GM19035 (cell line): Measurements from ENCODE around the gene INMT.
A peak's percentile ranks its signal among the peaks of the same experiment; 100 is the strongest.

Source experiments
- ATAC-seq: cut with Tn5 transposase; IDR thresholded peaks from one replicate; pipeline ENCODE4 v1.9.1; 2021; ENCODE audit not compliant: unreplicated experiment

Gene INMT

GRCh38 chr7:30727061-30727945 is 24.6 kb upstream of the INMT start:
- peak; percentile 67 for ATAC-seq

GRCh38 chr7:30728591-30729100 is 23.3 kb upstream of the INMT start:
- ATAC-seq, result no peak

GRCh38 chr7:30729642-30730041 is 22.3 kb upstream of the INMT start:
- no peak for ATAC-seq

- ATAC-seq, result no peak
These were observed 21.8 kb upstream of the INMT start for GRCh38 chr7:30730097-30730496.

GRCh38 chr7:30730996-30731395 is 20.9 kb upstream of the INMT start:
- ATAC-seq, result no peak

GRCh38 chr7:30731581-30731980 is 20.4 kb upstream of the INMT start:
- ATAC-seq, result no peak

- ATAC-seq, result no peak
These were observed 19.3 kb upstream of the INMT start for GRCh38 chr7:30732606-30733005.

- ATAC-seq, result no peak
These were observed 18.7 kb upstream of the INMT start for GRCh38 chr7:30733216-30733615.

- ATAC-seq, result no peak
These were observed 18.2 kb upstream of the INMT start for GRCh38 chr7:30733691-30734090.

- ATAC-seq, result no peak
These were observed 17.4 kb upstream of the INMT start for GRCh38 chr7:30734497-30734896.

- ATAC-seq, result no peak
These were observed 16.3 kb upstream of the INMT start for GRCh38 chr7:30735631-30736030.

- no peak for ATAC-seq
These were observed 15.6 kb upstream of the INMT start for GRCh38 chr7:30736291-30736690.

GRCh38 chr7:30738026-30738915 is 13.7 kb upstream of the INMT start:
- ATAC-seq, result no peak

- no peak for ATAC-seq
These were observed 12.2 kb upstream of the INMT start for GRCh38 chr7:30739691-30740090.

GRCh38 chr7:30740417-30741181 is 11.3 kb upstream of the INMT start:
- ATAC-seq, result peak; percentile 54

GRCh38 chr7:30741289-30741688 is 10.6 kb upstream of the INMT start:
- no peak for ATAC-seq

- no peak for ATAC-seq
These were observed 8.4 kb upstream of the INMT start for GRCh38 chr7:30743371-30744074.

GRCh38 chr7:30744075-30744417 is 7.9 kb upstream of the INMT start:
- no peak for ATAC-seq

- no peak for ATAC-seq
These were observed 6.5 kb upstream of the INMT start for GRCh38 chr7:30745261-30745941.

- ATAC-seq, result no peak
These were observed 1.9 kb upstream of the INMT start for GRCh38 chr7:30750010-30750409.
